GM21576 (cell line): Measurements from ENCODE around the gene TCEAL8.
A peak's percentile ranks its signal among the peaks of the same experiment; 100 is the strongest.
"Not testable (repeated sequence)": the region's sequence is repeated elsewhere in the genome, so short reads cannot be mapped to it uniquely, and the experiment has no call there.

Experiments used
- ATAC-seq: cut with Tn5 transposase; IDR thresholded peaks from one replicate; pipeline ENCODE4 v1.9.1; 2021; ENCODE audit warnings: mild to moderate bottlenecking, moderate library complexity; ENCODE audit not compliant: unreplicated experiment

Gene TCEAL8

GRCh38 chrX:103254921-103255493, at the start of gene TCEAL8:
TCEAL8 (minus strand) TSS chrX:103255155; CDS start chrX:103253979, 1,176 bp downstream.
- peak; percentile 96 for ATAC-seq

- ATAC-seq: no peak
Observed at GRCh38 chrX:103304705-103305104, 49.8 kb upstream of the TCEAL8 start.

GRCh38 chrX:103293118-103293517, 38.2 kb upstream of the TCEAL8 start:
- no peak for ATAC-seq

GRCh38 chrX:103279624-103280023, 24.7 kb upstream of the TCEAL8 start:
- no peak for ATAC-seq

GRCh38 chrX:103276581-103277002, 21.6 kb upstream of the TCEAL8 start, which contains the start of gene TCEAL5:
TCEAL5 (minus strand) TSS chrX:103276750; CDS start chrX:103274563, 2,187 bp downstream.
- no peak for ATAC-seq

- no peak for ATAC-seq
Observed at GRCh38 chrX:103275947-103276567, 21.1 kb upstream of the TCEAL8 start.

- ATAC-seq: no peak
Observed at GRCh38 chrX:103274284-103274683, 19.3 kb upstream of the TCEAL8 start.

GRCh38 chrX:103258275-103258674, 3.3 kb upstream of the TCEAL8 start:
- ATAC-seq: no peak

- no peak for ATAC-seq
Observed at GRCh38 chrX:103256651-103257050, 1.7 kb upstream of the TCEAL8 start.

- ATAC-seq: peak; percentile 59
Observed at GRCh38 chrX:103254171-103254824, 657 bp downstream of the TCEAL8 start.

- no peak for ATAC-seq
Observed at GRCh38 chrX:103253608-103254007, 1.3 kb downstream of the TCEAL8 start.

GRCh38 chrX:103250977-103251376, 4.0 kb downstream of the TCEAL8 start:
- no peak for ATAC-seq

GRCh38 chrX:103249805-103250204, 5.2 kb downstream of the TCEAL8 start:
- no peak for ATAC-seq

GRCh38 chrX:103248553-103248952, 6.4 kb downstream of the TCEAL8 start:
- no peak for ATAC-seq

- ATAC-seq: no peak
Observed at GRCh38 chrX:103240155-103240554, 14.8 kb downstream of the TCEAL8 start.

GRCh38 chrX:103236296-103236695, 18.7 kb downstream of the TCEAL8 start:
- no peak for ATAC-seq

- not testable (repeated sequence) for ATAC-seq
Observed at GRCh38 chrX:103235608-103236007, 19.3 kb downstream of the TCEAL8 start.

- no peak for ATAC-seq
Observed at GRCh38 chrX:103234869-103235268, 20.1 kb downstream of the TCEAL8 start.

- ATAC-seq: no peak
Observed at GRCh38 chrX:103233263-103233662, 21.7 kb downstream of the TCEAL8 start.

- ATAC-seq: not testable (repeated sequence)
Observed at GRCh38 chrX:103225918-103226317, 29.0 kb downstream of the TCEAL8 start.

- ATAC-seq: no peak
Observed at GRCh38 chrX:103220511-103221323, 34.2 kb downstream of the TCEAL8 start.
